GM21576 (cell line): Measurements from ENCODE around the gene FAM43A.

Experiments
- ATAC-seq: cut with Tn5 transposase; IDR thresholded peaks from one replicate; pipeline ENCODE4 v1.9.1; 2021; ENCODE audit warnings: mild to moderate bottlenecking, moderate library complexity; ENCODE audit not compliant: unreplicated experiment

FAM43A gene

DNA sequence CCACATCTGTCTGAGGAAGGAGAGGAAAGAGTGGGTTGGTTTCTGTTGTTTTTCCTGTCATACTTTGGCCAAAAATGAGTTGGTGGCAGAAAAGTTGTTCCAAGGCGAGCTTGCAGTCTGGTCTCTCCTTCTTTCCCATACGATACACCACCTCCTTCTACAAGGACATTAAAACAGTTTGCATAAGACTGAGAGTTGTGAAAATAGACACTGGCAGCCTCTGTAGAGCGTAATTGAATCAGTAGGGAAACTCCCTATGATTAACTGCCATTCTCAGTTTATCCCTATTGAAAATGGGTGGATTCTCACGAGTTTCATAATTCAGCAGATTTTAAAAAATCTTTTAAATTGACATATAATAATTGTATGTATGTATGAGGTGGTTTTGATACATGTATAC is 10.0 kb upstream of the FAM43A start:
- ATAC-seq = no peak

DNA sequence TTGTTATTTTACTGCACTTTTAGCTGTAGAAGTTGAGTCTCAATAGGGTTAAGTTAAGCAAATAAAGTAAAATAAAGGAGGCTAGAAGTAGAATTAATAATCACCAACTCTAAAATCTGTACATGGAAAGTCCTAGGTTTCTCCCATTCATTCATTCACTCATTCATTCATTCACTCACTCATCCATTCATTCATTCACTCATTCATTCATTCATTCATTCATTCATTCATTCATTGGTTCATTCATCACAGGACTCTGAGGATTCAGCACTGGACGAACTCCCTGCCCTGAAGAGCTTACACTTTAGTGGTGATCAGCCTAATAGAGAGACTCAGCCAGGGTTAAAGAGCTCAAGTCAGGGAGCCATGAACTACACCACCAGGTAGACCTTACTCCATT is 9.2 kb upstream of the FAM43A start:
- no peak for ATAC-seq

GRCh38 chr3:194680888-194681615 is 4.6 kb upstream of the FAM43A start:
- no peak for ATAC-seq

GRCh38 chr3:194682189-194682693 is 3.4 kb upstream of the FAM43A start:
- ATAC-seq = no peak

GRCh38 chr3:194682694-194683310 is 2.9 kb upstream of the FAM43A start:
- ATAC-seq = peak; percentile 37

DNA sequence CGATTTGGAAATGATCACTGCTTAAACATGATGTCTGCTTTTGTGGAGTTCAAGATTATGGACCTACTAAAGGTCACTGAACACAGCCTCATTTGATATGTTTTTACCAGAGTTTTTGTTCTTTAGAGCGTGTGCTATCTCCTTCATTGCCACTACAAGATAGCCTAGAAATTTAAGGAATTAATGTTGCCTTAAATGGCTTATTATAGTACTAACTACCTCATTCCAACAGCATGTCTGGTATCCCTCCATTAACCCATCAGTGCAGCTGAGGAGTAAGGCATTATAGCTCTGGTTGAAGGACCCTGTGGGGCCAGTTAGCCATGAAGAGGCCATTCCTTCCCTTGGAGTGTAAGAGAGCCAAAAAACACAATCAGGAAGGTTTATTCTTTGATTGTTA is 2.3 kb upstream of the FAM43A start:
- ATAC-seq = no peak

GRCh38 chr3:194685065-194685717 is 492 bp upstream of the FAM43A start:
- peak; percentile 9 for ATAC-seq

GRCh38 chr3:194686414-194686815 is 732 bp downstream of the FAM43A start:
- ATAC-seq = no peak

GRCh38 chr3:194686816-194687637 is 1.3 kb downstream of the FAM43A start:
- peak; percentile 0 for ATAC-seq

DNA sequence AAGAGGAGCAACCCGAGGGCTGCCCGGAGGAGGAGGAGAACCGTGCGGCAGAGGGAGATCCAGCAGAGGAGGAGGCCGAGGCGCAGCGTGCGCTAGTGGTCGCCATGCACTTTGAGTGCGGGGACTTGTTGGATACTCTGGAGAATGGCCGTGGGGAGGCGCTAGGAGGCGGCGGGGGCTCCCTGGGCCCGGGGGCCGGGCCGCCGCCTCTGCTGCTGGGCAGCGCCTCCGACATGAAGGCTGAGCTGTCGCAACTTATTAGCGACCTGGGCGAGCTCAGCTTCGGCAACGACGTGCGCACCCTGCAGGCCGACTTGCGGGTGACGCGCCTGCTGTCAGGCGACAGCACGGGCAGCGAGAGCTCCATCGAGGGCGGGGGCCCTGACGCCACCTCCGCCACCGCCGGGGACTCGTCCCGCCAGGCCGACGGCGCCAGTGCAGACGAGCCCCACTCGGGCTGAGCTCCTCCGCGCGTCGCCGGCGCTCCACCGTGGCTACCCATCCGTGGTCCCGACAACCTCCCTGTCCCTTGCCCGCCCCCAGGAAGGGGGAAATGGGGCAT is 2.0 kb downstream of the FAM43A start:
- peak; percentile 32 for ATAC-seq

DNA sequence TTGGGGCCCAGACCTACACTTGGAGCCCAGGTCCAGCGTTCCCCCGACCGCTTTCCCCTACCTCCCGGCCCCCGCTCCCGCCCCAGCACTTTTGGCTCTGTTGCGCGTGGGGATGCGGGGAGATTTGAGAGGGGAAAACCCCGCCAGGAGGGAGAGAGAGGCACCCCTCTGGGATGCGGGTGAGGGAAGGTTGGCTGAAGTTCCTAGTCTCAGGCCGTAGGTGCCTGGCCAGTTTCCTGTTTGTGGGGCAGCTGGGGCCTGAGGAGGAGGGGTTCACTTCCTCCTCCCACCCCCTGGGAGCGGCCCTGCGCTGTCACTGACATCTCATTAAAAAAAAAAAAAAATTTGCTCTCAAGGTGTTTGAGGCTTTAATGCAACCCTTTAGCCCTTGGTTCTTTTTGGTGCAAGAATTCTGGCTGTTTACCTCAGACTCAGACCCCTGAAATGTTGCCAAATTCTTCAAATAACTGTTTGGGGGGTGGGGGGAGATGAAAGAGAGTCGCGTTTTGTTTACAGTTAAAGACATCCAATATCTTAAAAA is 2.6 kb downstream of the FAM43A start:
- ATAC-seq = no peak

DNA sequence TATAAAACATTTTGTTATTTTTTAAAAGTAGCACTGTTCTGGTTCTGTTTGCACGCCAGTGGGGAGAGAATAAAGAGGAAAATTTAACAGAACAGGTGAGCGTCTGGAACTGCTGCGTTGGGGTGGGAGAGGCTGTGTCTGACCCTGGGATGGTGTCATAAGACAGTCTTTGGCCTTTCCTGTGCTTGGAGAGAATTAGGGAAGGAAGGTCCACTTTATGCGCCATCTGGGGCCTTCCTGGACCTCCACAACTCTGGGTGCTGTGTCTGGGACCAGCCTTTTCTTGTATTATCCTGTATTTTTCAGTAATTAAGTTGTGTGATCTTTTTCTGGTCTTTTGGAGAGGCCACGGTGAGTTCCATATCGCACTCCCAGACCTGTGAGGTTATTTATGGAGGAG is 3.3 kb downstream of the FAM43A start:
- no peak for ATAC-seq

DNA sequence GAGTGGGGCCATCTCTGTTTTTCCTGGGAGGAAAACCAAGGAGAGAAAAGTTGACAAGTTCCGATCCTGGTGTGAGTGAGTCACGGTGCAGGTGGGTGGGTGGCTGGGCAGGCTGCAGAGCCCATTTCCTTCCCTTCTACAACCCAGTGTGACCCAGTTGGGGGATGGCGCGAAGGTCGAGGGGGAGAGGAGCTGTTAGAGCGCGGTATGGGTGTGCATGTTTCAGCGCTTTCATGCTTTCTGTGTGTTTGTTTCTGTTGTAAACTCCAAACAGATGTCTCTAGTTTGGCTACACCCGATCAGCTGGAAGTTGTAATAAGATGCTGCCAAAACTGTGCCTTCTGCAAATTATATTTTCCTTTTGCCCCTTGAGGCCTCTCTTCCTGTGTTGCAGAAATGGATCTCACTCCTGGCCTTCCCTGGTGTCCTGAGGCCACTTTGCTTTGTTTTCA is 3.8 kb downstream of the FAM43A start:
- ATAC-seq = no peak

DNA sequence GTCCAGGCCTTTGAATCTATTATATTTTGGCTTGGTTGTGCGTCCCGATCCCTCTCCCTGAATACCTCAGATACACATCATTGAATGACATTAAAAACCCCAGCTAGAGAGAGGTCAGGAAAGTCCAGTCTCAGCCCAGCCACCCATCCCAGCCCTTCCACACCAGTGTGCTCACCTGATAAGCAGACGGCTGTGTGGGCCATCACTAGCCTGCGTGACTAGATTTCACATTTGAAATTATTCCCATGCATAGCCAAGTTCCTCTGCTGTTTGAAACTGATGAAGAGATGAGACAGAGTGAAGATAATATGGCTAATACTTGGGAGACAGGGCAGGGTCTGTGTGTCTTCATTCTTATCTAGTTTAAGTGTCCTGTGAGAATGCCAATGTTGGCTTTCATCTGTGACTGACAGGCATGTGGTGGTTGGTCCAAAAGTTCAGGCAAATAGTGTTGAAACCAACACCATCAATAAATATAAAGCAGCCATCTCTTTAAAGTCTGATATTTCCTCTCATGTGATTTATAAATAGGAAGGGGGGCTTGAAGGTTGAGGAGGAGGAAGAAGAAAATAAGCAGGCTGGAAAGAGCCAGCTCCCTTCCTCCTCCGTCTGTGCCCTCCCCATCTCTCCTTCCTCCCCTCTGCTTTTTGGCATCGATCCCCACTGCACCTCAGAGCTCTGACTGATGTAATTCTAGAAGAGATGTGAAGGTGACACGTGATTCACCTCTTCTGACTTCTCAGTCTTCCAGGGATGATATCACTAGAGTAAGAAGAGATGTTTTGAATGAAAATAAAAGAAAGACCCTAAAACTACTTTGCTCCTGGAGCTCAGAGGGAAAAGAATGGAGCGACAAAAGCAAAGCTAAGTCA is 5.1 kb downstream of the FAM43A start:
- ATAC-seq = no peak

GRCh38 chr3:194691481-194692283 is 6.0 kb downstream of the FAM43A start:
- ATAC-seq = peak; percentile 57

DNA sequence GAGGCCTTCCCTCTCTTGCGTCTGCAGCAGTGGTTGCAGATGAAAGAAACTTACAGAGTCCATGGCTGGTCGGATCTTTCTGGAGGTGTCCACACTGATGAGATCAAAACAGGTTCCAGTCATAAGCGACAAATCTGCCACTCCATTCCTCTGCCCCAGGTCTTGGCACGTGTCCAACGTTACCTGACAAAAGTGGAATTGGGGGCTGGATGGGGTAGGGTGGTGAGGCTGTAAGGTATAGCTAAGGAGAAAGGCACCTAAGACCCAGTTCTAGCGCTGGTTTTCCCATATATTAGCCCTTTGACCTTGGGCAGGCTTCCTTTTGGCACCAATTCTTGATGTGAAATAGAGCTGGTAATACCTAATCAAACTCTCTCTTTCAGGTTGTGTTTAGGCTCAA is 11.0 kb downstream of the FAM43A start:
- no peak for ATAC-seq

DNA sequence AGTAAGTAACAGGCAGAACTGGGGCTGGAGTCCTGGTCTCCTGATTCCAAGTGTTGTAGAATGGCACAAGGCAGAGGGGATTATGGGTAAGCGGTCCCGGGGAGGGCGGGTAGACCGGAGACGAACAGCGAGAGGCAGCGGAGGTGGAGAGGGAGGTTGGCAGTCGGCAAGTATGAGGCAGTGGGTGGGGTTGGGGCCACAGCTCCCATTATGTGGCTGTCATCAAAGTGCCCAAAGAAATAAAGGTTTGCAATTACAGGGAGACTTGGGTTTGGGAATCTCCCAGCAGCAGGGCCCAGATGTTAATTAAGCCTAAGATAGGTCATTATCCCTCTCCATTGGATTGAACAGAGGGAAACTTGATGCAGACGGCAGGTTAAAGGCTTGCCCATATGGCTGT is 16.9 kb downstream of the FAM43A start:
- ATAC-seq = no peak

GRCh38 chr3:194705227-194705626 is 19.5 kb downstream of the FAM43A start:
- ATAC-seq = no peak

GRCh38 chr3:194705761-194706160 is 20.1 kb downstream of the FAM43A start:
- no peak for ATAC-seq
